GM21619 (cell line): ENCODE results near the gene CCDC148.
"Not testable (repeated sequence)": the region's sequence is repeated elsewhere in the genome, so short reads cannot be mapped to it uniquely, and the experiment has no call there.

Source experiments
- ATAC-seq: cut with Tn5 transposase; IDR thresholded peaks from one replicate; pipeline ENCODE4 v1.9.1; 2021; ENCODE audit not compliant: unreplicated experiment

CCDC148 gene

DNA sequence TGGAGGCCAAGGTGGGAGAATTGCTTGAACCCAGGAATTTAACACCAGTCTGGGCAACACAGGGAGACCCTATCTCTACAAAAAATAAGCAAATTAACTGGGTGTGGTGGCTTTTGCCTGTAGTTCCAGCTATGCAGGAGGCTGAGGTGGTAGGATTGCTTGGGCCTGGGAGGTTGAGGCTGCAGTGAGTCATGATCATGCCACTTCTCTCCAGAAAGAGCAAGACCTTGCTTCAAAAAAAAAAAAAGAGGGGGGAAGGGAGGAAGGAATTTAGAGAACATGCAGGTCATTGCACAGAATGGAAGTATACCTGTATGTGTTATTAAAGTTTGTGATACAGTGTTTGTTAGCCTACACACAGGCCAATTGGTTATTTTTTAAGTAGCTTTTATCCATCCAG lies 26.0 kb upstream of the CCDC148 start:
- ATAC-seq: no peak

DNA sequence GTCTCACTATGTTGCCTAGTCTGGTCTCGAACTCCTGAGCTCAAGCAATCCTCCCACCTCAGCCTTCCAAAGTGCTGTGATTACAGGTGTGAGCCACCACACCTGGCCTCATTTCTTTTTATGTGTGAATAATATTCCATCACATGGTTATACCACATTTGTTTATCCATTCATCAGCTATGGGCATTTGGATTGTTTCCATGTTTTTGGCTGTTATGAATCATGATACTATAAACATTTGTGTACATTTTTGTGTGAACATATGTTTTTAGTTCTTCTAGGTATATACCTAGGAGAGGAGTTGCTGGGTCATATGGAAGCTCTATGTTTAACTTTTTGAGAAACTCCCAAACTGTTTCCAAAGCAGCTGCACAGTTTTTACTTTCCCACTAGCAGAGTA lies 24.6 kb upstream of the CCDC148 start:
- ATAC-seq: no peak

DNA sequence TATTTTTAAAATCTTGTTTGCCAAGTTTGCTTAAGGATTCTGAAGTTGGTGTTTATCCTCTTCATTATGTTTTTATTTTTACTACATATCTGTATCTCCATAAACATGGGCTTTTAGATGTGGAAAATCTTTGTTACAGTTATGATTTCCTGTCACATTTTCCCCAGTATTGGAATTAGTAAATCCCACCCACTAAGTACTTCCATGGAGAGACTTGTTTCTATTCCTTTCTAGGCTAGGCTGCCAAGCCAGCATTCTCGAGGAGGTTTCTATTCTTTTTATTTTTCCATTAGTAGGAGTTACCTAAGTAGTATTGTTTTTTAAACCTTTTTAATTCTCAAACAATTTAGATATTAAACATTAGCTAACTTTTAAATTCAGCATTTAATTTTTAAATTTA lies 22.3 kb upstream of the CCDC148 start:
- no peak for ATAC-seq

DNA sequence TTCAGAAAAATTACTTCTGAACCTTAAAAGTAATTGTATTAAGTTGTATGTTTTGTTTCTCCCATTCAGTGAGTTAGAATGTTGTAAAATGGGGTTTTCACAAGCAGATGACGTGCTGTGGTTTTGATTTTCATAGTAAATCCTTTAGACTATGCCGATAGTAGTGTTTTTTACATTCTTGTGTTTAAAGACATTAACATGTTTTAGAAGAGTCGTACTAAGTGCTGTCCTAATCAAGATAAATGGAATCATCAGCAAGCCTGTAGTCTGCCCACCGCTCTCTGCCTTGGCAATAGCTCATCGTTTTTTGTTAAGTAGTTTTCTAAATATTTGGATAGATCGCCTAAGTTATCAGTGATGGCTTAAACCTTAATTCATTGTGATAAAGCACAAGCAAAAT lies 21.7 kb upstream of the CCDC148 start:
- no peak for ATAC-seq

DNA sequence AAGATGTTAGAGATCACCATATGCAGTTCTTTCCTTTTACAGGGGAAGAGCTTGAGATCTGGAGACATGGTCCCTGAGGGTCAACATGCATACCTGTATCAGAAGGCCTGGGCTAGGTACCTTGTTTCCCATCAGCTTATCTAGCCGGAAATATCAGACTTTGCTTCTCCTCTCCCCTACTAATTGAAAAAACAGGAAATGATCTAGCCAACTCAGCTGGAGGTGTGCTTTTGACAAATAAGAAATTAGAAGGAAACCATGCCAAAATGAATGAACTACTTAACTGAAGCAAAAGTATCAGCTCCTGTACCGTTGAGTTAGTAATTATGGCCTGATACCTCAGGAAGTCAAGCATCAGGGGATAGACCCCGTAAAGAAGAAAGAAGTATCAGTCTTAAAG lies 20.6 kb upstream of the CCDC148 start:
- no peak for ATAC-seq

DNA sequence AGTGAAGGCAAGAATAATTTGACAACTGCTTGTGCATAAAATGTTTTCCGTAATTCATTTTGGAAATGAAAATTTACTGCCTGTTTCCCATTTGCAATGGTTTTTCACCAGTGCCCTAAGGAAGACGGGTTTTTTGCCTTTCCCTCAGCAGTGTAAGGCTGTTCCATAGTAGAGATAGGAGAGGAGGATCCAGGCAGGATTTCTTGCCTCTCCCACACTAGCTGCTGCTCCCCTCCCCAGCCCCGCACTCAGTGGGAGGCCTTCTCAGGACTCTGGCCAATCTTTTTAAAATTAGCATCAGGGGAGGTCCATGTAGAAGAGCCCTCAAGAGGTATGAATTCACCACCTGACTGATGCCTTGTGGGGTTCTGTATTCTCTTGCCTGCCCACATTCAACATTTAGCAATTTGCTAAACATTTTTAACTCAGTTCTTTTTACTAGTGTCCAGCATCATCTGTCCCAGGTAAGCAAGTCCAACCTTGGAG lies 18.0 kb upstream of the CCDC148 start:
- not testable (repeated sequence) for ATAC-seq

DNA sequence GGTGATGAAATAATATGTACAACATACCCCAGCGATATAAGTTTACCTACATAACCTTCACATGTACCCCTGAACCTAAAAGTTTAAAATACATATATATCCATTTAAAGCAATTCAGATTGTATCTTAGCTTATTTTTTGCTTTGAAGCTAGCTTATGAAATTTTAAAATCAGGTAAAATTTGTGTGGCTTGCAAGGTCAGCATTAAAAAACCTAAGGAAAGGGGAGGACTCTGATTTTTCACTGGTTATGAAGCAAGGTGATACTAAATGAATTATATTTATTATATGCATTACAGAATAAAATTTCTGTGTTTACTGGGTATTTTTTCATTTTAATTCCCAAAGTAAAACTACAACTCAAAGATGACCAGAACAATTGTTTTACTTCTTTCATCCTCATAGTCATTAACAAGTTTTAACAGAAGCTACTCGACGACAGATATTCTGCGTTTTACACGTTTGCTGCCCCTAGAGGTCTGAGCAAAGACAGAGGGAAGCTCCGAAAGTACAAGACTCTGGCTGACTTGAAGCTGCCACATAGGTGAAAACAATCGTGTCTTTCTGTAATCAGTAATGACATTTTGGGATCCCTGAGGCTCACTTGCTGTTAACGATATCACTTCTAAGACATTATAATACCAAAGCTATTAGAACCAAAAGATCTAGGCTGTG lies 17.3 kb upstream of the CCDC148 start:
- no peak for ATAC-seq

DNA sequence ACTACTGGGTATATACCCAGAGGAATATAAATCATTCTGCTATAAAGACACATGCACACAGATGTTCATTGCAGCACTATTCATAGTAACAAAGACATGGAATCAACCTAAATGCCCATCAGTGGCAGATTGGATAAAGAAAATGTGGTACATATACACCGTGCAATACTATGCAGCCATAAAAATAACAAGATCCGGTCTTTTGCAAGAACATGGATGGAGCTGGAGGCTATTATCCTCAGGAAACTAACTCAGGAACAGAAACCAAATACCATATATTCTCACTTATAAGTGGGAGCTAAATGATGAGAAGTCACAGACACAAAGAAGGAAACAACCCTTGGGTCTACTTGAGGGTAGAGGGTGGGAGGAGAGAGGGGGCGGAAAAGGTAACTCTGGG lies 16.7 kb upstream of the CCDC148 start:
- not testable (repeated sequence) for ATAC-seq

DNA sequence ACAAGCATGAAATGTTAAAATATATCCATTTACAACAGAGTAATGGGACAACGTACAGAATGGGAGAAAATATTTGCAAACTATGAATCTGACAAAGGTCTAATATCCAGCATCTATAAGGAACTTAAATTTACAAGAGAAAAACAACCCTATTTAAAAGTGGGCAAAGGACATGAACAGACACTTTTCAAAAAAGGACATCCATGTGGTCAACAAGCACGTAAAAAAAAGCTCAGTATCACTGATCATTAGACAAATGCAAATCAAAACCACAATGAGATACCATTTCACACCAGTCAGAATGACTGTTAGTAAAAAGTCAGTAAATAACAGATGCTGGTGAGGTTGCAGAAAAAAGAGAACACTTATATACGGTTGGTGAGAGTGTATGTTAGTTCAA lies 16.3 kb upstream of the CCDC148 start:
- ATAC-seq: not testable (repeated sequence)

DNA sequence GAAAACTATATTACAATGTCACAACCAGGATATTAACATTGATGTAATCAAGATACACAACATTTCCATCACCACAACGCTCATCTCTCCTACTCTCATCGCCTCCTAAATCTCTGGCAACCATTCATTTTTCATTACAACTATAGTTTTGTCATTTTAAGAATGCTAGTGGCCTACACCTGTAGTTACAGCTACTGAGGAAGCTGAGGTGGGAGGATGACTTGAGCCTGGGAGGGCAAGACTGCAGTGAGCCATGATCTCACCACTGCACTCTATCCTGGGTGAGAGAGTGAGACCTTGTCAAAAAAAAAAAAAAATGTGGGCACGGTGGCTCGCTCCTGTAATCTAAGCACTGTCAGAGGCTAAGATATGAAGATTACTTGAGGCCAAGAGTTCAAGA lies 10.7 kb upstream of the CCDC148 start:
- ATAC-seq: no peak

DNA sequence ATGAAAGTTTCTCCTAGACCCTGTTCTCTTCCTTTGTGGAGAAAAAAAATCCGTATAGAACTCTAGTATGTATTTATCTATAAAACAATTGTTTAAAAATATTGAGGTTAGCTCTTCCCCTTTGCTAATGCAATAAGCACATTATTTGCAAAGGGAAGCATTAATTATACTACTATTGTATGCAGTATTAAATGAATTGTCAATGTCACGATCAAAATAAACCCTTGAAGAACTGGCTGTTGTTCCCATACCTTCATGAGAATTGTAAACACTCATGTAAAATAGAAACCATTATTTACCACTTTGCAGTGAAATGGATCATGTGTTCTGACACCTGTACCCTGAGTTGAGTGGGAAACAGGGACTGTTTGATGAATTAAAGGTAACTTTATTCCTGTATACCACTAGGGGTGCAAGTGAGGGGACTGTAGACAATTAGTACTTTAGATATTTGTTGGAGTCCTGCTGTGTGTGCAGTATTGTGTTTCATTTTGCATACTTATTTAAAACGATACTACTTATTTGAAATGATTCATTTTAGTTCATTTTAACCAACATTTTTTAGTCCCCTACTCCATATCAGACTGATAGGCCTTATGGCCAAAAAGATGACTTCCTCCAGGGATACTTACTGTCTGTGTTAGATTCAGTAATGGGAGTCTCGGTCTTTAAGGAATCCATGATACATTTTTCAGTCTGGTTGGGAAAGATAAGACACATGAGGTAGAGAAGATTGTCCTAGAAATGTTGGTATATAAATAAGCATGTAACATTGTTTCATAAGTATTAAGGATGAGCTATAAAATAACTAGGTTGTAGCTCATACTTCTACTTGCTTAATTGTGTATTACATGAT lies 8.1 kb upstream of the CCDC148 start:
- peak; percentile 68 for ATAC-seq

DNA sequence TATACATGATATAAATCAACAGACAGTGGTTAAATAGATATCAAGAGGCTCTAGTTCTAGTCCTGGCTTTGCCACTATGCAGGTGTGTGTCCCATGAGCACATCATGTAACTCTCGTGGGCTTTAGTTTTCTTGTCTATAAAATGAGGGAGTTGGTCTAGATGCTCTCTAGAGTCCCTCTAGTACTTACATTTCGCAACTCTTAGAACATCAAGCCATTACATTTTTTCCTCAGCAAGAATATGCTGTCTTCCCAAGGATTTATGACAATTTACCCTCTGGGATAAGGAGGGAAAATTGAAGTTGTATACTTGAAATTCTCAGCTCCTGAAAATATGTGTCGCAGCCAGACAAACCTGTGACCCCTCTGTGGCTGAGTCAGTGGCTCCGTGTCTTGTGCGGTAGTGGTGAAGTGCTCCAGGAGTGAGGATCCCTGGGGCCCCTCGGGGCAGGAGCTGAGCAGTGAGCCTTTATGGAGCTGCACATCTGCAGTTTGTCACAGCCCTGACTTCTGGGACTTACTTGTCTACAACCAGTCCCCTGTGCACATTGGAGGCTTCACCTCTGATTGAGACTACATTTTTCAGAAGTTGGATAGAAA lies 7.0 kb upstream of the CCDC148 start:
- ATAC-seq: no peak

DNA sequence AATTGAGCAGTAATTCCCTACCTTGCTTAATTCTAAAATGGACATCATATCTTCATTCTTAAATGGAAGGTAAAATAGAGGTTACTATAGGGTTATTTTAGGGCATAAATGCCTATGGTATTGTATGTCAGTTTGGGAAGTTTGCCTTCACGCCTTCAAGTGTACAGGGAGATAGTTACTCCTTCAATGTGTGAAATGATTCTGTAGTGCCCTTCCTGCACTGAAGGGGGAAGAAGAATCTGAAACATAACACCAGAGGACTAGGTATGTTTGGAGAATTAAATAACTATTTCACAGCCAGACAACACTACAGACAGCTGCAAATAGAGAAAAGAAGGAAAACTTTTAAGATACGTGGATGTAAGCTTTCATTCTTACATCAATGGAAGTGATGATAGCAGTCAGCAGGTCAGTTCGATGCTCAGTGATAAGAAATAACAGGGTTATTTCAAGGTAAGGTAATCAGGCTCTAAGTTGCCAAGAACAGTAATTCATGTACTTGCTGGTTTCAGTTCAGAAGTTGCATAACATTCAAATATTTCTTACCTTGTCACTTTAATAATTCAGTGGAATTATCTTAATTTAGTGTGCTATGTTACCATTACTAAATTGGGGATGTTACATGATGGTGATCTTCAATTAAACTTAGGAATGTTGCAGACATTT lies 4.2 kb upstream of the CCDC148 start:
- no peak for ATAC-seq

DNA sequence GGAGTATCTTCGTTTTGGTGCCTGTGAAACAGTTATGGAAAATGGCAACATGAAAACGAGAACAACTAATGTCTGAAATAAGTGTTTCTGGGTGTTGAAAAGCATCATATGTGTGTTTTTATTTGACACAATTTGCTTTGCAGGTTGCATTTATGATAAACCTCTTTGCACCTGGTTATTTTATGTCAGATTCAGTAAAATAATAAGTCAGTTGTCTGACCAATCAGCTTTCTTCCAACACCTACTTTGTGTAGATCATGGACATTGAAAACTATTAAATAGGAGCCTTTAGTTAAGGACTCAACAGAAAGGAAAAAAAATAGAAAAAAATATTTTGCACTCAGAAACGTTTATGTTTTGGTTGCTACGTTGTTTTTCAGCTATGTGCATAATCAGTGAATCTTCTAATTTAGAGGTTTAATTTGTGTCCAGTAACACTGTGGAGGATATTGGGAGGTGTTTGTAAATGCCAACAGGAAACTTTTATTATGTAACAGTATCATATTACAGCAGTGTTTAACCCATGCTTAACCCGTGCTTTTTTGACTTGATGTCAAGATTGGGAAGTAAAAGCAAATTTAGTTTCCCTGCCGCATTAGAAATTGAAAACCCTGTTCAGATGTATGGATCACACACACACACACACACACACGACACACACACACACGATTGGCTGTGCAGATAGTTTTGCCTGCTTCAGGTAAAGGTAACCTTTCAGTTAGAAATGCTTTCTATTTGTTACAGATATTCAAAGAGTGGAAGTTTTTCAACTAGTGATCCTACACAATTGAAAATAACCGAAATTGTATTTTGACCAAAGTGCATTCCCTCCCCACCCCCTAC lies 2.8 kb upstream of the CCDC148 start:
- ATAC-seq: no peak

DNA sequence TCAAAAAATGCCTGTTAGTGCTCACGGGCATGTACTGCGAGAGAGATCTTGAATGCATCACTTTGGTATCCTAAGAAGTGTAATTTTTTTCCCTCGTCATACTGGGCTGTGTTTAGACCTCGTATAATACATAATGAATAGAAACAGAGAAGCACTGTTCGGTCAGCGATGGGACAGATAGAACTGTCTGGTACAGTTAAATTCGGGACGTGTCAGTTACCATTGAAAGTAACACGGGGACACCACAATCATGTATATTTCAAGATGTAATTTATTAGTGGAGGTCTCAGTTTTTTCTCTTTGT lies 2.0 kb upstream of the CCDC148 start:
- ATAC-seq: no peak

DNA sequence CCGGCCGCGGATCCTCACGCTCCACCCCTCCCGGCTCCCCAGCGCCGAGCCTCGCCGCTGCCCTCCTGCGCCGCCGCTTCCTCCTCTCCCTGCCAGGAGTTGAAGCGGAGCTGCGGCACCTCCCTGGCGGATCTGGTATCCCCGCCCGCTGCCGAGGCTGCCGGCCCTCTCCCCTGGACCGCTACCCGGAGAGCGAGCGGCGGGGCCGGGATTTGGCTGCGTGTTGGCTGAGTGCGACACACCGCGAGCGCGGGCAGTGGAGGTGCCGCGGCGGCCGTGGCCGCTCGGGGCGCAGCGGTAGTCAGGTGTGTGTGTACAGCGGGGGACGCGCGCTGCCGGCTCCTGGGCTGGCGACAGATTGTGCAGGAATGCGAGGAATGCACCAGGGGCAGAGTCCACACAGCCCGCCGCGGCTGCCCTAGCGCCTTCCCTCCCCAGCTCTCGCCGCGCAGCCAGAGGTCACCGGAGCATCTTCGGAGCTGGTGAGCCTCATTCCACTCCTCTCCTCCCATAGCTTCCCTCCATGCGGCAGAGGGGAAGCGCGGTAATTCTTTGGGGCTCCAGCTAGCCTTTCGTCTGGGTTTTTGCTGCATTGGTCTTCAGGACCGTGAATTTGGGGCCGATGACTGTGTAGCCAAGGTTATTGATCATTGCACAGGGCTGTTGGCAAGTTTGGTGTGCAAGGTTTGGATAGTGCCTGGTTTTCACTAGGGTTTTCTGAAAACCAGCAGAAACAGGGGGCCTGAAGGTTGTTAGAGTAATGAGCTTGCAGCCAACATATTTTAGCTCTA lies 1.5 kb upstream of the CCDC148 start:
- peak; percentile 49 for ATAC-seq

DNA sequence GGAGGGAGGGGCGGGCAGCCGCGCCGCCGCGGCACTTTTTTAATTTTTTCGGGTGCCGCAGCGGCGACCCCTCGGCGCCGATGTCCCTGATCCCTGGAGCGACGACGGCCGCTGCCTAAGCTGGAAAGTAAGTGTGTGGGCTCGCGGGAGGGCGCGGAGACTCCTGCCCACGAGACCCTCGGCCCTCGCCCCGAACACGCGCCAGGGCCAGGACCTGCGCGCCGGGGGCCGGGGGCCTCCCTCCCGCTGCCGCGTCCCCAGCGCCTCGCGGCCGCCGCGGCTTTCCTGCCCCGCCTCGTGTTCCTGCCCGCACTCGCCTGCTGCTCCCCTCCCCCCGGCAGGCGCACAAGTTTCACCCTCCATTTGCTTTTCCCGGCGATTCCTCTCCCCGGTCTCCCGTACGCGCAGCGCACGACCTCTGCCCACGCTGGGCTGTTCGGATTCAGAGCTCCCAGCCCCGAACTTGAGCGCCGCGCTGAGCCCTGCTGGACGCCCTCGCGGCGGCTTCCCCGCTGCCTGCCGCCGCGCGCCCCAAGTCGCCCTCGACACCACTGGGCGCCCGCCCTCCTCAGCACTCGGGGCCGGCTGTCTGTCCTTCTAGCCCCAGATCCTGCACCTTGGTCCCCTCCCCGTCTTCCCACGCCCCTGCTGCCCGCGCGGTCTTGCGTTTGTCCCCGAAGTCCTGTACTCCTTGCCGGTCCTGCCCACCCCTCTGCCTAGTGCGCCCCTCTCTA lies 706 bp upstream of the CCDC148 start:
- peak; percentile 31 for ATAC-seq

DNA sequence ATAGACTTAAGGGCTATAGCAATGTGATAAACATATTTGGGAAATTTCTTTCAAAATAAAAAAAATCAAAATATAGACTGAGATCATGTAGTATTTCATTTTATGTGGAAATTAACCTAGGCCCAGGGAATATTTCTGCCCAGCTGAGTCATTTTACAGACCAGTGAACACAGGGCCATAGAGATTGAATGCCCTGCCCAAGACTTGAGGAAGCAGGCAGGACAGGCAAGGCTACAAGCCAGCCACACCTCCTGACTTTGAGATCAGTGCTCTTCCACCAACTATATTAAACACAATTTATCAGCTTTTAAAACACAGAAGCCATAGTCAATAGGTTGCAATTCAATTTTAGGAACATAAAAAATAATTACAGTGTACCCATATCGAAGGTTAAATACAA lies 12.9 kb downstream of the CCDC148 start:
- no peak for ATAC-seq

DNA sequence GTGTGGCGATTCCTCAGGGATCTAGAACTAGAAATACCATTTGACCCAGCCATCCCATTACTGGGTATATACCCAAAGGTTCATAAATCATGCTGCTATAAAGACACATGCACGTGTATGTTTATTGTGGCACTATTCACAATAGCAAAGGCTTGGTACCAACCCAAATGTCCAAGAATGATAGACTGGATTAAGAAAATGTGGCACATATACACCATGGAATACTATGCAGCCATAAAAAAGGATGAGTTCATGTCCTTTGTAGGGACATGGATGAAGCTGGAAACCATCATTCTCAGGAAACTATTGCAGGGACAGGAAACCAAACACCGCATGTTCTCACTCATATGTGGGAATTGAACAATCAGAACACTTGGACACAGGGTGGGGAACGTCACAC lies 17.5 kb downstream of the CCDC148 start:
- ATAC-seq: not testable (repeated sequence)
